ENCODE measurements around the gene PSORS1C2. TPM values are rescaled to one million over a fixed set of nuclear protein-coding genes. Genes with fewer than 3 reads are reported as not detected.

PSORS1C2 gene
- polyA plus RNA-seq, 1 experiment = not detected

DNA sequence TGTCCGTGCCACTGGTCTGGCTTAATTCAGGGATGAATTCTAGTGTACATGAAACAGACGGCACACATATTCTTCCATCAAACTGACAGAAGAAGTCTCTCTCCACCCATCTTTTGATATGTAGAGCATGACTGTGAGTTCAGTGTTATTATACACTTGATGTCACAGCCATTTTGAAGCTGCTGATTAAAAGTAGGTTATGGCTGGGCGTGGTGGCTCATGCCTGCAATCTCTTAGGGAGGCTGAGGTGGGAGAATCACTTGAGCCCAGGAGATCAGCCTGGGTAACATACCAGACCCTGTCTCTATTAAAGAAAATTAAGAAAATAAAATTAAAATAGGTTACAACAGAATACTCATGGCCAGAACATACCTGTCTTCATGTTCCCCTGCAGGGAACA, 47.2 kb downstream of the PSORS1C2 start:
- no peak for DNase-seq (ENCODE audit: low read depth)
- Histone ChIP-seq H3K36me3 (ENCODE audit: control insufficient read depth, insufficient read depth, low read length) (no peaks in the 10 kb centered on the region), H3K27me3 (ENCODE audit: control insufficient read depth, insufficient read depth, low read length) (no peaks in the 10 kb centered on the region; the same call in 1 of the 2 replicates), H3K4me3 (ENCODE audit: low read depth, low read length) (no peak overlapping the region)
- POLR2A ChIA-PET = no interaction called here
- TF ChIP-seq CTCF (IDR thresholded peaks at IDR 0.05; ENCODE audit: insufficient read depth, low read depth, low read length) = no peak
- CTCF ChIA-PET = interaction anchor here (1.2 to 2.2 kb wide), 5 partner anchors 8 to 370 kb away, joined by 3 to 9 read pairs (median 4); no protein-coding TSS in a partner anchor

DNA sequence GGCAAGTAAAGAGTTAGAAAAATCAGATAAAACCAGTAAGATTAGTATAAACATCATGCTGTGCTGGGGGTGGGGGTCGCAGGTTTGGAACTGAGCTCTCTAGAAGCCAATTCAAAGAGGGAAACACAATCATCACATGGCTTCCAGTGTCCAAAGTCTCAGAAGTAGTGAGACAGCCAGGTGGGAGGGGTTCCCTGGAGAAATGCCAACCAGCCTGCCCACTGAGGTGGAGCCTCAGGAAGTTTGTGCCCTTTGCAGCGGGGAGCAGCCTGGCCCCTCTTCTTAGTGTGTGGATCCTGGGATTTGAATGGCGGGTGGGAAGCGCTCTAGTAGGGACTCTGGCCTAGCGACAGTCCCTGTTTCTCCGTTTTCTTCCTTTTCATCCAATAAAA, 47.9 kb downstream of the PSORS1C2 start:
- POLR2A ChIA-PET = no interaction called here
- CTCF ChIA-PET = interaction anchor here (0.6 to 2.2 kb wide), 7 partner anchors 9 to 369 kb away, joined by 3 to 9 read pairs (median 4); no protein-coding TSS in a partner anchor

GRCh38 chr6:31090275-31090972, 48.4 kb downstream of the PSORS1C2 start:
- CTCF ChIA-PET = interaction anchor here (0.6 to 2.2 kb wide), 7 partner anchors 10 to 176 kb away, joined by 3 to 9 read pairs (median 4); no protein-coding TSS in a partner anchor
- Histone ChIP-seq H3K4me3 (ENCODE audit: low read depth, low read length) (no peak overlapping the region), H3K27me3 (ENCODE audit: control insufficient read depth, insufficient read depth, low read length) (no peaks in the 10 kb centered on the region; the same call in 1 of the 2 replicates), H3K36me3 (ENCODE audit: control insufficient read depth, insufficient read depth, low read length) (no peaks in the 10 kb centered on the region)
- POLR2A ChIA-PET = no interaction called here
- TF ChIP-seq CTCF (IDR thresholded peaks at IDR 0.05; ENCODE audit: insufficient read depth, low read depth, low read length) = no peak
- DNase-seq (ENCODE audit: low read depth) = no peak

More for the DNA sequence above, 47.9 kb downstream of the PSORS1C2 start:
- Histone ChIP-seq H3K27me3 (ENCODE audit: control insufficient read depth, insufficient read depth, low read length) (no peaks in the 10 kb centered on the region; the same call in 1 of the 2 replicates), H3K36me3 (ENCODE audit: control insufficient read depth, insufficient read depth, low read length) (no peaks in the 10 kb centered on the region), H3K4me3 (ENCODE audit: low read depth, low read length) (no peak overlapping the region)
- TF ChIP-seq CTCF (IDR thresholded peaks at IDR 0.05; ENCODE audit: insufficient read depth, low read depth, low read length) = no peak
- DNase-seq (ENCODE audit: low read depth) = no peak

Small RNAs within 50 kb of the gene (small RNA-seq; reads per million reads assigned to genes)
- gene POLR2LP1 (ENCODE audit: insufficient read length, low read depth, low replicate concordance) = not detected

Other genes with a start within 250 kb of the PSORS1C2 start
- gene GTF2H4, start 230.9 kb downstream of the PSORS1C2 start, polyA plus RNA-seq (2011; rRNA removed) = 24.9 and 28.2 TPM in 2 replicates
- 14.8 and 16.1 TPM in 2 replicates for gene VARS2, start 224.8 kb downstream of the PSORS1C2 start, polyA plus RNA-seq (2011; rRNA removed)
- gene SFTA2, start 206.9 kb downstream of the PSORS1C2 start, polyA plus RNA-seq (2011; rRNA removed) = not detected in 2 replicates
- not detected in 2 replicates for gene MUCL3, start 198.1 kb downstream of the PSORS1C2 start, polyA plus RNA-seq (2011; rRNA removed)
- gene MUC21, start 155.3 kb downstream of the PSORS1C2 start, polyA plus RNA-seq (2011; rRNA removed) = not detected in 2 replicates
- gene MUC22, start 128.6 kb downstream of the PSORS1C2 start, polyA plus RNA-seq (2011; rRNA removed) = not detected in 2 replicates
- gene C6orf15, start 26.5 kb downstream of the PSORS1C2 start, polyA plus RNA-seq (2011; rRNA removed) = not detected in 2 replicates
- 4.9 and 6.7 TPM in 2 replicates for gene PSORS1C1, start 24.3 kb downstream of the PSORS1C2 start, polyA plus RNA-seq (2011; rRNA removed)
- gene CDSN, start 18.6 kb downstream of the PSORS1C2 start, polyA plus RNA-seq (2011; rRNA removed) = not detected in 2 replicates
- 11.0 and 15.5 TPM in 2 replicates for gene CCHCR1, start 18.7 kb upstream of the PSORS1C2 start, polyA plus RNA-seq (2011; rRNA removed)
- gene TCF19, start 19.5 kb upstream of the PSORS1C2 start, polyA plus RNA-seq (2011; rRNA removed) = 8.5 and 10.4 TPM in 2 replicates
- gene POU5F1, start 31.6 kb upstream of the PSORS1C2 start, polyA plus RNA-seq (2011; rRNA removed) = 0.11 and 0.22 TPM in 2 replicates
- gene HLA-C, start 133.0 kb upstream of the PSORS1C2 start, polyA plus RNA-seq (2011; rRNA removed) = 435 and 776 TPM in 2 replicates
- gene HLA-B, start 218.1 kb upstream of the PSORS1C2 start, polyA plus RNA-seq (2011; rRNA removed) = 1,142 and 1,777 TPM in 2 replicates